OCI-LY7 (cell line): ENCODE measurements around the gene SPOP.

Experiments
- CTCF ChIP-seq: fragments of 200-600 bp; sonication (generic); conservative IDR thresholded peaks from 2 replicates; pipeline ENCODE4 v1.5.1; 2014; ENCODE audit warnings: mild to moderate bottlenecking, antibody characterized with exemption, low read length, moderate library complexity, mixed read lengths
- EZH2phosphoT487 ChIP-seq: fragments of 200-600 bp; sonication (generic); IDR thresholded peaks from 2 replicates; pipeline ENCODE4 v1.6.1; 2018; ENCODE audit warnings: low read depth, borderline replicate concordance, mild to moderate bottlenecking, mixed run types, antibody characterized with exemption, low read length, moderate library complexity, mixed read lengths

GRCh38 chr17:49566668-49567071 is 111.2 kb downstream of the SPOP start:
- TF ChIP-seq CTCF, result no peak
- TF ChIP-seq EZH2phosphoT487, result no peak
